Epithelial cell of esophagus (primary cell): Measurements from ENCODE around the gene NUDT1.
A peak's percentile ranks its signal among the peaks of the same experiment; 100 is the strongest.

Source experiments
- DNase-seq: peaks from one replicate; pipeline ENCODE4 v3.0.0; 2010; ENCODE audit warnings: low read depth
- H3K4me3 ChIP-seq: 2 replicates; pipeline ENCODE4 v1.5.1; 2011; ENCODE audit warnings: mild to moderate bottlenecking, low read length, control low read depth
- TF ChIP-seq, protein P1 (sequence below): IDR thresholded peaks from 2 replicates; pipeline ENCODE4 v1.5.1; 2011; ENCODE audit warnings: low read depth, mild to moderate bottlenecking, low read length, control low read depth, inconsistent platforms; ENCODE audit not compliant: insufficient read depth; ENCODE audit errors: missing control alignments

Gene NUDT1

DNA sequence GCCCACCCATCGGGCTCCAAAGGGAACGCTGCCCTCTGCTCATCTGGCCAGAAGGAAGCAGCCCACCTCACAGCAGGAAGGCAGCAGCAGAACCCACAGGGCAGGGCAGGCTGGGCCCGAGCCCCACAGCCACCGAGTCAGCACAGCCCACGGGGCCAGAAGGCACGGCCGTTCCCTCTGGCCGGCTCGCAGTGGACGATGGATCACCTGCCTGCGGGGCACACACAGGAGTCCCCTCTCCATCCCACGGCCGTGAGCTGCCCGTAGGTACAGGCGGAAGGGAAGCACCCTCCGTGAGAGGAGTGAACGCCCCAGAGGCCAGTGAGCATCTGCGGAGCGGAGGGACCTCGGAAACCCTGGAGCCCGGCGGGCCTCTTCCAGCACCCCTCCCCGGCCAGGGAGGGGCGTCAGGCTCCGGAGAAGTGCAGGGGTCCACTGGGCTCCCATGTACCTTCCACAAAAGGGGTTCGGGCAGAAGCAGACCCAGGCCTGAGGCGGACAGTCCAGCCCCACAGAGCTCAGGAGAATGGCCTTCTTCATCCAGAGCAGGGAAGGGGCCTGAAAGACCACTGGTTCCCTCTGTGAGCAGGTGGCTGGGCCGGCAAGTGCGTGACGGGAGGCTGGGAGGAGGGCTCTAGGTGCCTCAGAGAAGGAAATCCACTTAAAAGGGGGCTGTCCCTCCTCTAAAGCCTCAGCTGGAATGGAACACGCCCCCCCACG lies 11.7 kb downstream of the NUDT1 start:
- no peak for DNase-seq
- H3K4me3 ChIP-seq, result no peak overlapping the region
- TF ChIP-seq, protein P1, sequence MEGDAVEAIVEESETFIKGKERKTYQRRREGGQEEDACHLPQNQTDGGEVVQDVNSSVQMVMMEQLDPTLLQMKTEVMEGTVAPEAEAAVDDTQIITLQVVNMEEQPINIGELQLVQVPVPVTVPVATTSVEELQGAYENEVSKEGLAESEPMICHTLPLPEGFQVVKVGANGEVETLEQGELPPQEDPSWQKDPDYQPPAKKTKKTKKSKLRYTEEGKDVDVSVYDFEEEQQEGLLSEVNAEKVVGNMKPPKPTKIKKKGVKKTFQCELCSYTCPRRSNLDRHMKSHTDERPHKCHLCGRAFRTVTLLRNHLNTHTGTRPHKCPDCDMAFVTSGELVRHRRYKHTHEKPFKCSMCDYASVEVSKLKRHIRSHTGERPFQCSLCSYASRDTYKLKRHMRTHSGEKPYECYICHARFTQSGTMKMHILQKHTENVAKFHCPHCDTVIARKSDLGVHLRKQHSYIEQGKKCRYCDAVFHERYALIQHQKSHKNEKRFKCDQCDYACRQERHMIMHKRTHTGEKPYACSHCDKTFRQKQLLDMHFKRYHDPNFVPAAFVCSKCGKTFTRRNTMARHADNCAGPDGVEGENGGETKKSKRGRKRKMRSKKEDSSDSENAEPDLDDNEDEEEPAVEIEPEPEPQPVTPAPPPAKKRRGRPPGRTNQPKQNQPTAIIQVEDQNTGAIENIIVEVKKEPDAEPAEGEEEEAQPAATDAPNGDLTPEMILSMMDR, result no peak

GRCh38 chr7:2254429-2255144 lies 12.6 kb downstream of the NUDT1 start:
- no peak for DNase-seq
- no peak overlapping the region for H3K4me3 ChIP-seq
- TF ChIP-seq, protein P1, result no peak

- no peak overlapping the region for H3K4me3 ChIP-seq
- TF ChIP-seq, protein P1, result no peak
- peak; percentile 36 for DNase-seq
Observed at GRCh38 chr7:2255145-2256139, 13.4 kb downstream of the NUDT1 start.

DNA sequence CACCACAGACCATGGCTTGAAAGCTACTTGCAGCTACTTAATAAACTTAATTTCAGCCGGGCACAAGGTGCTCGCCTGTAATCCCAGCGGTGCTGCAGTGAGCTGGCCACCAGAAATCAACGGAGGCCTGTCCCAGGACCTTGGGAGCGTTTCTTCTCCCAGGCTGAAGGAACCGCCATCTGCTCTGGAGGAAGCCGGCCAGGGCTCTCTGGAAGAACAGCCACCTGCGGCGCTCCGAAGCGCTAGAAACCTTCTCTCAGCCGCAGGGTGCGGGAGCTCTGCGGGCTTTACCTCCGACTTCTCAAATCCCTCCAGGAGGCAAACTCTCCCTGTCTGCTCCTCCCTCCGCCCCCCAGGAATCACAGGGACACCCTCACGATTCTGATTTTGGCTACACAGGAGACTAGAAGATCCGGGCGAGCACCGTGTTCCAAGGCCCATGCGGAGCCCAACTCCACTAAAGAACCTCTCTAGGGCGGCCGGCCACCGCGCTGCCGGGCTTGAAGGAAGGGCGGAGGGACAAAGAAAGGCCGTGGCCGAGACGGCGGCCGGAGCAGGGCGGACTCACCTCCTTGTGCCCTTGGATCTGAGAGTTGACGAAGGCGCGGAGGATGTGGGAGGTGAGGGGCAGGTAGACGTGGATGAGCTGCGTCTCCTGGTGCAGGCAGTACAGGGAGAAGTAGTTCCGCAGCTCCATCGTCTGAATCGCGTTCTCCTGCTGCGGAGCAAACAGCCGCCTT lies 14.4 kb downstream of the NUDT1 start:
- TF ChIP-seq, protein P1, result no peak
- no peak for DNase-seq

DNA sequence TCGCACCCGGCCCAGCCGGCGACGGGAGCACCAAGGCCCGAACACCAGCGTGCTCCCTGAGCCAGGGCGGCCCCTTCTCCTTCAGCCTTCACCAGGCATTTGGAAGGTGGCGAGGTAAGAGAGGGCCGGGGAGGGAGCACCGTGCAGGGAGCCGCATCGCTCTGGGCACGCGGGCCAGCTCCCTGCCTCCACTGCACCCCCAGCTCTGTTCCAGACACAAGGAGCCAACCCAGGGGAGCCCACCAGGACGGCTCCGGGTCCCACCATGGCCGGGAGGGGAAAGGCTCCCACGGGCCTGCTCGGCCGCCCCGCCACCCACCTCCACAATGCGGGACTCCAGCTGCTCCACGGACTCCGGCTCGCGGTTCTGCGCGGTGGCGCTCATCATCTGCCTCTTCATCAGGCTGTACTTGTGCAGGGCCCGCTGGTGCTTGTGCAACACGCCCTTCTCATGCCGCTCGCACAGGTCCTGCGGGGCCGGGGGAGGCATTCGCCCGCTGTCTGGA lies 15.1 kb downstream of the NUDT1 start:
- no peak overlapping the region for H3K4me3 ChIP-seq
- no peak for DNase-seq
- TF ChIP-seq, protein P1, result no peak

More for the DNA sequence above, 14.4 kb downstream of the NUDT1 start:
- no peak overlapping the region for H3K4me3 ChIP-seq

DNA sequence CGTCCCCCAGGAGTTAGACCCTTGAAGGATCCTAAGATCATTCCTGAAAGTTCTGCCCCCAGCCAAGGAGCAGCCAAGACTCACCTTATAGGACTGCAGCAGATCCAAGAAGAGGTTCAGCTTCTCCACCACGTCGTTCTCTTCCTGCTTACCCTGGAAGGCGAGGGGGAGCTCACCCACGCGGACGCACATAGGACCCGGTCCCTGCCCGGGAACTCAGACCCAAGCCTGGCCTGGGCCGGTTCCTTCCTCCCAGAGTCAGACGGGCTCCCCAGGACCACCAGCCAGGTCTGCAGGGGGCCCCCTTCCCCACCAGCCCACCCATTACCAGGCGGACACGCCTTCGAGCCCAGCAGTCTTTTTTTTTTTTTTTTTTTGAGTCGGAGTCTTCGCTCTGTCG lies 15.6 kb downstream of the NUDT1 start:
- DNase-seq, result no peak
- H3K4me3 ChIP-seq, result no peak overlapping the region
- TF ChIP-seq, protein P1, result no peak
